NCI-H510A (cell line): ENCODE results near the gene RACK1.
"Not testable (repeated sequence)": the region's sequence is repeated elsewhere in the genome, so short reads cannot be mapped to it uniquely, and the experiment has no call there.

ENCODE experiments used
- DNase-seq: peaks from one replicate; lab custom pipeline; 2025; lab: John Stamatoyannopoulos, UW

Gene RACK1

DNA sequence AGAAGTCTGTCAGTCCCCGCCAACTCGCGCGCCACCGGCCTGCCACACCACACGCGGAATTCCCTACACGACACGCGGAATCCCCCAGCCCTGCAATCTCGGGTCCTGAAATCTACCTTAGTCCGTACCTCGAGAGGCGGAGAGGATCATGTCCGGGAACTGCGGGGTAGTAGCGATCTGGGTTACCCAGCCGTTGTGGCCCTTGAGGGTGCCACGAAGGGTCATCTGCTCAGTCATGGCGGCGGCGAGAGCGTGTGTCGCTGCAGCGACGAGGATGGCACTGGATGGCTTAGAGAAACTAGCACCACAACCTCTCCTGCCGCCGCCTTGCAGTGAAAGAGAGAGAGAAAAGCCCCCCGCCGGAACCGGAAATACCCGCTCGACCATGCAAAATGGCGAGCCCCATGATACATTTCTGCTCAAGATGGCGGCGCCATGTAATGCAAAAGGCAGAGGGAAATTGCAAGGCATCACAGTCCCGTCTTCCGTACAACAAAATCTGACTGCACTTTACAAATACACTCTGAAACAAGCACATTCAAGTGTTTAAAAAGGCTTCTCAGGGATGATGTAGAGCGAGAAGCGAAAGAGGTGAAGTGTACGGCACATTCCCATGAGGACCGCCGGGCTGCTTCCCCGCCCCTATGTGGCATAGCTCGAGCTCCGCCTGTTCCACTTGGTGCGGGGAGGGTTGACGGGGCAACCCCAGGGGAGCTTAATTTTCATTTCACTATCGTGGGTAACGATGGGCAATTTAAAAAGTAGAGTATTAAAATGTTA is at the start of gene RACK1:
TSS of gene RACK1 (minus strand) at position 343 of the 780 bp plus-strand sequence. CDS start at position 237, 106 bp downstream.
- no peak for DNase-seq

DNA sequence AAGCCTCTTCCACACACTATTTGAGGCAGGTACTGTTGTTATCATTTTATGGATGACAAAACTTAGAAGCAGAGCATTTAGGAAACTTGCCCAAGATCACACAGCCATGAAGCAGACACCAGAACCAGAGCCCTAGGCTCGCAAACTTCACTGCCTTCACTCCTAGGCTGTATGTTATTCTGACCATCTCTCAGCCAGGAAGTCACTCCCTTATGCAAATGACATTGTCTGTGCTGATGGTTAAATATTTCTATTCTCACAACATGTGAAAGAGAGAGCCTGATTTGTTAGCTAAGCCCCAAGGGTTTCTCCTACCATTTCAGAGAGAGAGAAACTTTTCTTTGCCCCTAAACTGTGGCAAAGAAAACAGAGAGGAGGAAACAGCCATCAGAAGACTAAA is 43.6 kb upstream of the RACK1 start:
- DNase-seq, result not testable (repeated sequence)

DNA sequence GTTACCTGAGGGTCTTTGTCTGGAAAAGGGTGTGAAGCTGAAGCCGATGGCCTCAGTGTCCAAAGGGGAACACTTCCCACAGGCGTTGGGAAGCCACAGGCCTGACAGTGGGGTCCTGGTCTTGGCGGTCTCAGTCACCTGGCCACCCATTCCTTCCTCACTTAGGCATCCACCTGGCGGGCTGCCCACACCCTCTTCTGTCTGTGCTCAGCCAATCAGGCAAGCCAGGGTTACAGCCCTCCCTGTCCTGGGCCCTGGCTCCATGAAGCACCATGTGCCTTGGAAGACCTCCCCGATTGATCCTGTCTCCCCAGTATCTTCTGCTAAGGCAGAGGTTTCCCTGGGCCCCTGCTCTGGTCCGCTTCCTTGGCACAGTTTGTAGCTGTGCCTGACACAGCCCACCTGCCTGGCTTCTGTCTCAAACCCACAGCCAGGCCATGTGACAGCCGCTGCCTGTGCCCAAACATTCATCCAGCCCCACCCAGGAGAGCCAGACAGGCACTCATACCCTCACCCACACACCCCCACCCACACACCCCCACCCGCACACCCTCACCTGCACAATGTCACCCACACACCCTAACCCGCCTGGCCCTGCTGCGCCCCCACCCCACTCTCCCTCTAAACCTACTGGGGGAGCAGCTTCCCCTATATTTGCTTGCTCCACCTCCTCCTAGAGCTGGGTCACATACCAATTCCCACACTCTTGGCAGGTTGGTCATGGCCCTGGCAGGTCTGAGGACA is 42.4 kb upstream of the RACK1 start:
- DNase-seq, result not testable (repeated sequence)

GRCh38 chr5:181283841-181284755 is 40.4 kb upstream of the RACK1 start:
- DNase-seq, result not testable (repeated sequence)

DNA sequence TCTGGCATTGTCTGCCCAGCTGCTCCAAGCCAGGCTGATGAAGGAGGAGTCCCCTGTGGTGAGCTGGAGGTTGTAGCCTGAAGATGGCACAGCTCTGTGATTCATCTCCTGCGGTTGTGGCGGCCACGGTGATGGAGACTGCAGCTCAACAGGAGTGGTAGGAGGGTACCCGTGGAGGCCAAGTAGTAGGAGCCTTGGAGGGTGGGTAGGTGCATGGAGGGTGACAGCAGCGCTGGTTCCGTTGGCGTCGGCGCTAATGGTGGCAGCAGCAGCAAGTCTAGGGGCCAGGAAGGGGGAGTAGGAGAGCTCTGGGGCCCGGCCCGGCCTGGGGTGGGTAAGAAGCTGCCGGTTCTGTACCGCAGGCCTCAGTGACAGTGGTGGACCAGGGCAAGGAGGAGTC is 39.6 kb upstream of the RACK1 start:
- no peak for DNase-seq

DNA sequence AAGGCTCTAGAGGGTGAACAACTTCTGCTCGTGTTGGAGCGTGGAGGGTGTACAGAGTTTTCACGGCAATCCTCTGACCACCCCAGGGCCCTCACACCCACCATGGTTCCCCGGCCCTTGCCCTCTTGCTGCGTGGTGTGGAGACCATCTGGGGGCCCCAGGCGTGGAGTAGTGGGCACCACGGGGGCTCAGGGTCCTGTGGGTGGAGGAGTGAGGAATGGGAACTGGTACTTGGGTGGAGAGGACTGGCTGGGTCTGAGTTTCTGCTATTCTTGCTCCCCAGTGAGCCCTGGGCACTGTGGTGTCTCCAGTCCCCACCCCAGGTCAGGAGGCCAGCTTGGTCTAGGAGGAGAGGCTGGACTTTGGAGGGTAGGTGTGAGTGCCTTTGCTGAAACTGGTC is 39.2 kb upstream of the RACK1 start:
- no peak for DNase-seq

GRCh38 chr5:181282415-181282814 is 38.7 kb upstream of the RACK1 start:
- DNase-seq, result not testable (repeated sequence)

GRCh38 chr5:181281984-181282316 is 38.2 kb upstream of the RACK1 start:
- no peak for DNase-seq

DNA sequence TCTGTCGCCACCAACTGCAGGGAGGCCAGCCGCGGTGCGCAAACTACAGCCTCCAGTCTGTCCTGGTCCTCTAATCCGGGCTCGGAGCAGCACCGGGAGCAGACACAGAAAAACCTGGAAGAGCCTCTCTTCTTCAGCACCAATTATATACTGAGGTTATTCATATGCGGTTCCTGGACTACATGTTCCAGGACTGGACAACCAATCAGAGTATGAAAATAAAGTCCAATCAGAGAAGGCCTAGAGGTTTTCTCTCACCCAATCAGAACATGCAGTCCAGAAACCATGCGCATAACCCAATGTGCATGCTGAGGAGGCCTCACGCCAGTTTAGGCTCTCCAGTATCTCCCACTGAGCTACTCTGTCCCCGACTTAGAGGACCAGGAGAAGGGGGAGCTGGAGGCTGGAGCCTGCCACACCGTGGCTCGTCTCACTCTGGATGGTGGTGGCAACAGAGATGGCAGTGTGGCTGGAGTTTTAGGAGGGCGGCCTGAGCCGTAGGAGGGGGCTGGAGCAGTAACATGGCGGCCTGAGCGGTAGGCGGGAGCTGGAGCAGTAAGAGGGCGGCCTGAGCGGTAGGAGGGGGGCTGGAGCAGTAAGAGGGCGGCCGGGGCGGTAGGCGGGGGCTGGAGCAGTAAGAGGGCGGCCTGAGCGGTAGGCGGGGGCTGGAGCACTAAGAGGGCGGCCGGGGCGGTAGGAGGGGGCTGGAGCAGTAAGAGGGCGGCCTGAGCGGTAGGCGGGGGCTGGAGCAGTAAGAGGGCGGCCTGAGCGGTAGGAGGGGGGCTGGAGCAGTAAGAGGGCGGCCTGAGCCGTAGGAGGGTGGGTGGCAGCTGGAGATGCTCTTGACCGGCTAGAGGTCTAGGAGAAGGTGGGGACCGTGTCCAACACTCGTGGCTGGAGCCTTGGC is 37.6 kb upstream of the RACK1 start:
- no peak for DNase-seq

GRCh38 chr5:181280251-181280762 is 36.6 kb upstream of the RACK1 start:
- DNase-seq, result no peak

DNA sequence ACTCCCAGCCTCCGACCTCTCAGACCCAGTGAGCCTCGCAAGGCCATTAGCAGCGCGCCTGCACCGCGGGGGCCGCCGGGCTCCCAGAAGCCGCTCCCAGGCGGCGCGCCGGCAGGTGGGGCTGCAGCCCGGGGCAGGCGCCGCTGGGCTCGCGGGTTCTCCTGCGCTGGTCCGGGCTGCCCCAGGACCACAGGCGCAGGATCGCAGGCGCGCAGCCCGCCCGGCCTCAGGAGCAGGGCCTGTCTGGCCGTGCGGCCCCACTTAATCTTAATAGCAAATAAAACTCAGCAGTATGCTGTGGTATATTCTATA is 29.7 kb upstream of the RACK1 start:
- not testable (repeated sequence) for DNase-seq

DNA sequence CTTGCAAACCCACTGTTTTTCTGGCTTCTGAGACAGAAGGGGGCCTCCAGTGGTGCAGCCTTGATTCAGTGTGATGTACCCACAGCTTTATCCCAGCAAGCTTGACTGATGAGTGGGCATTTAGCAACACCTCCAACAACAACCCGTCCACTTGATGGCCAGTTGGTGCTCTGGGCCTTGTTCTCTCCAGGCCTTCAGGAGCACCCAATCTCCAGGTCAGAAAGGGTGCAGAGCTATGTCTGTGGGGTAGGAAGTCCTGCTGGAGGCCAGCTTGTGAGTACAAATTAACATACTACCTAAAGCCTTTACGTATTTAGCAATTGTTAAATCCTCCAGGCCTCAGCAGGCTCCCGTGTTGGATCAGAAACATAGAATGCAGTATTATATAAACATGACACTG is 27.4 kb upstream of the RACK1 start:
- no peak for DNase-seq

DNA sequence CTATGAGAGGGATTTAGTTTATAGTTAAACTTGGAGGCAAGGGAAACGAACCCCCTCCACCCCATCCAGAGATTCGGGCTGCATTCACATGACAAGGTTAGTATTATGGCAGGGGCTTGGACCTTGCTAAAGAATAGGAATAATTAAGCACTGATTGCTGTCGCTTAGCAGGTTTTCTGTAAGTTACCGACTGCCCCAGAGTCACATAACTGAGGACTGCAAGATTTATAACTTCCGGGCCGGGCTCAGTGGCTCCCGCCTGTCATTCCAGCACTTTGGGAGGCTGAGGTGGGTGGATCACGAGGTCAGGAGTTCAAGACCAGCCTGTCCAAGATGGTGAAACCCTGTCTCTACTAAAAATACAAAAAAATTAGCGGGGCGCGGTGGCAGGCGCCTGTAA is 24.2 kb upstream of the RACK1 start:
- DNase-seq, result not testable (repeated sequence)

- not testable (repeated sequence) for DNase-seq
These were observed 23.7 kb upstream of the RACK1 start for GRCh38 chr5:181267291-181267904.

GRCh38 chr5:181265092-181265671 is 21.5 kb upstream of the RACK1 start:
- DNase-seq, result no peak

DNA sequence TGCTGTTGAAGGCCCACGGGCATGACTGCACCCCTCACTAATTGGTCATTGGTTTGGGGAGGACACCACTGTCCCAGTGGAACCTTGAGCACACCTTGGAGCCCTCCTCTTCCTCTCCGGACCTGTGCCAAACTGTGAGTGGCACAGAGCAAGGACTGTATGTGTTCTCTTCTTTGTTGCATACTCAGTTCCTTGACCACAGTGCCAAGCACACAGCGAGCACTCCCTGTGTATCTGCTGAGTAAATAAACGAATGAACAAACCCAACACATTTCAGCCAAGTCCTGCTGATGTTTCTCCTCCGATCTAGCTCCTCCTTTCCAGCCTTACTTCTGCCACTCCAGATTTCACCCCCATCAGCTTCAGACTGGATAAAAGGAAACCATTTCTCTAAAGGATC is 19.9 kb upstream of the RACK1 start:
- DNase-seq, result no peak

GRCh38 chr5:181261320-181262049 is 17.8 kb upstream of the RACK1 start:
- no peak for DNase-seq

DNA sequence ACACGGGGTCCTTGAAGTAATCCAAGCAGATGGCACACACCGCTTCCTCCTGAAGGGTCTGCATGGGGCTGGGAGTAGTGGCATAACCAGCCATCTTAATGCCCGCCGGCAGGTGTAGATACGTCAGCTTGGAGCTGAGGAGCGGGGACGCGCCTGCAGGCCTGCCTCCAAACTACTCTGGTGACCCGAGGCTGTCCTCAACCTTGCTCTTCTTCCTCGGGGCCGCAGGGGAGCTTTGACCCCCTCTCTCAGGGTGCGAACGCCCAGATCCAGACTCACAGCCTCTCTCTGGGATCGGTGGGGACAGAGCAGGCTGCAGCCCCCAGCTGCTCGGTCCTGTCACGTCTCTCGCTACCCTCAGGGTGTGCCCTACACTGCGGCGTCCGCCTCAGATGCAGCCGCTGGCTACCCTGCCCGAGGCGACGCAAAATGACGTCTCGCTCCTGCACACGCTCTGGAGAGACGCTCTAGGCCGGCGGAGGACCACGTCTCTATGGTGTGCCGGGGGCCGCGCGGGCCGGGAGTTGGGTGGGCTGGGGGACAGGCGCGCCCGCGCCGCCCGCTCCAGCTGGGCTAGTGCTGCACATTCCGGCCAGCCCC is 17.1 kb upstream of the RACK1 start, which contains the start of gene TRIM52:
TSS of gene TRIM52 (minus strand) at position 424 of the 600 bp plus-strand sequence. CDS start at position 94, 330 bp downstream.
- no peak for DNase-seq
